Measurements from ENCODE around the gene GET3. TPM values are rescaled to one million over a fixed set of nuclear protein-coding genes. Genes with fewer than 3 reads are reported as not detected.
"Not testable (repeated sequence)": the region's sequence is repeated elsewhere in the genome, so short reads cannot be mapped to it uniquely, and the experiment has no call there.

Gene GET3
- total and polyA plus RNA-seq, 4 experiments from 2014 or later: 30.8 to 114 (median 47.6) TPM

DNA sequence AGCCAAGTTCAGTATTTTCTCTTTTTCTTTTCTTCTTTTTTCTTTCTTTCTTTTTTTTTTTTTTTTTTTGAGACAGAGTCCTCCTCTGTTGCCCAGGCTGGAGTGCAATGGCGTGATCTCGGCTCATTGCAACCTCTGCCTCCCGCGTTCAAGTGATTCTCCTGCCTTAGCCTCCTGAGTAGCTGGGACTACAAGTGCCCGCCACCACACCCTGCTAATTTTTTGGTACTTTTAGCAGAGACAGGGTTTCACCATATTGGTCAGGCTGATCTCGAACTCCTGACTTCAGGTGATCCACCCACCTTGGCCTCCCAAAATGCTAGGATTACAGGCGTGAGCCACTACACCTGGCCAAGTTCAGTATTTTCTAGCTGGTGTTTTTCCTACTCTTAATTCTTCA lies 60.3 kb downstream of the GET3 start:
- H3K27ac Mint-ChIP-seq; H3K9me3 ChIP-seq (ENCODE audit: control insufficient read depth in 1 of 2, low read length in 2 of 2); H3K27me3 Mint-ChIP-seq; H3K4me3 Mint-ChIP-seq; H3K27ac ChIP-seq (ENCODE audit: low read depth, low read length); H3K27me3 ChIP-seq (ENCODE audit: insufficient read depth, low read length); DNase-seq; H3K4me3 ChIP-seq (ENCODE audit: low read length in 2 of 2): not testable (repeated sequence)
- ChIA-PET CTCF (ENCODE audit: partially characterized antibody) (interaction anchor here (0.7 to 17.4 kb wide), 10 partner anchors 8 to 330 kb away, joined by 3 to 906 read pairs (median 4); partner anchors contain the start of genes HOOK2 and RNASEH2A), POLR2A (ENCODE audit: partially characterized antibody) (interaction anchor here (2.6 to 20.0 kb wide), 4 partner anchors 10 to 75 kb away, joined by 11 to 1162 read pairs (median 22); partner anchors contain the start of genes HOOK2 and TNPO2)
- peaks cover 14% of the 10 kb centered on the region for H3K36me3 ChIP-seq (ENCODE audit: insufficient read depth, low read length)
- Mint-ChIP-seq H3K36me3 (peaks cover 7 to 30% of the 10 kb centered on the region in 2 donors), H3K4me1 (peaks cover 30 to 60% (median 40%) of the 10 kb centered on the region in 4 donors), H3K9me3 (peaks cover 0 to 11% (median 0%) of the 10 kb centered on the region in 8 donors)
- H3K4me1 ChIP-seq (ENCODE audit: insufficient read depth, low read length): peaks cover 48% of the 10 kb centered on the region
- intact Hi-C loops (cut with micrococcal nuclease): loop anchor here (2.0 to 5.0 kb wide), 2 partner anchors 50 to 61 kb away; partner anchors contain the start of gene GET3

Small RNA genes lying within 50 kb of the gene (microRNA-seq; reads per million reads assigned to microRNA genes)
- gene MIR5684 (ENCODE audit: borderline microRNAs expressed, borderline number of aligned reads, borderline replicate concordance): not detected

Other genes with a start within 250 kb of the GET3 start
- gene ZNF564, start 186.0 kb upstream of the GET3 start, total RNA-seq: 10 to 100 TPM; 29.2 to 30.6 TPM
- 10 to 100 TPM; 11.2 to 15.3 TPM for gene ZNF564, start 186.0 kb upstream of the GET3 start, polyA plus RNA-seq
- gene ZNF490, start 126.7 kb upstream of the GET3 start, total RNA-seq: 10 to 100 TPM; 10.6 to 11.8 TPM
- gene ZNF490, start 126.7 kb upstream of the GET3 start, polyA plus RNA-seq: 1 to 10 TPM; 2.2 to 4.3 TPM
- 10 to 100 TPM; 46.0 to 46.3 TPM for gene ZNF791, start 126.6 kb upstream of the GET3 start, total RNA-seq
- gene ZNF791, start 126.6 kb upstream of the GET3 start, polyA plus RNA-seq: 10 to 100 TPM; 11.5 to 17.2 TPM
- gene MAN2B1, start 70.8 kb upstream of the GET3 start, total RNA-seq: 100 to 1,000 TPM; 137 to 141 TPM
- gene MAN2B1, start 70.8 kb upstream of the GET3 start, polyA plus RNA-seq: 10 to 100 TPM; 45.0 to 76.4 TPM
- 10 to 100 TPM; 18.3 to 19.3 TPM for gene WDR83, start 70.7 kb upstream of the GET3 start, total RNA-seq
- 10 to 100 TPM in 1 of 2 donors, 1 to 10 TPM in 1; 9.8 to 15.7 TPM for gene WDR83, start 70.7 kb upstream of the GET3 start, polyA plus RNA-seq
- 100 to 1,000 TPM; 195 to 197 TPM for gene DHPS, start 55.6 kb upstream of the GET3 start, total RNA-seq
- gene DHPS, start 55.6 kb upstream of the GET3 start, polyA plus RNA-seq: 10 to 100 TPM; 77.3 to 91.7 TPM
- gene GNG14, start 49.5 kb upstream of the GET3 start, total RNA-seq: not detected
- gene GNG14, start 49.5 kb upstream of the GET3 start, polyA plus RNA-seq: not detected
- gene FBXW9, start 40.9 kb upstream of the GET3 start, total RNA-seq: 1 to 10 TPM; 4.5 to 4.9 TPM
- 1 to 10 TPM; 4.9 to 8.1 TPM for gene FBXW9, start 40.9 kb upstream of the GET3 start, polyA plus RNA-seq
- gene TNPO2, start 13.6 kb upstream of the GET3 start, total RNA-seq: 10 to 100 TPM; 66.0 to 67.2 TPM
- 1 to 10 TPM in 1 of 2 donors, under 1 TPM in 1; 0.60 to 1.8 TPM for gene TNPO2, start 13.6 kb upstream of the GET3 start, polyA plus RNA-seq
- 100 to 1,000 TPM; 199 to 209 TPM for gene TRIR, start 2.8 kb upstream of the GET3 start, total RNA-seq
- 100 to 1,000 TPM; 175 to 243 TPM for gene TRIR, start 2.8 kb upstream of the GET3 start, polyA plus RNA-seq
- gene BEST2, start 14.3 kb downstream of the GET3 start, total RNA-seq: not detected
- not detected for gene BEST2, start 14.3 kb downstream of the GET3 start, polyA plus RNA-seq
- gene HOOK2, start 38.1 kb downstream of the GET3 start, total RNA-seq: 10 to 100 TPM; 23.3 to 24.2 TPM
- 1 to 10 TPM; 2.6 to 3.4 TPM for gene HOOK2, start 38.1 kb downstream of the GET3 start, polyA plus RNA-seq
- gene JUNB, start 54.0 kb downstream of the GET3 start, total RNA-seq: 100 to 1,000 TPM; 103 to 106 TPM
- 1,000 to 10,000 TPM in 1 of 2 donors, 100 to 1,000 TPM in 1; 771 to 3,132 TPM for gene JUNB, start 54.0 kb downstream of the GET3 start, polyA plus RNA-seq
- gene PRDX2, start 64.3 kb downstream of the GET3 start, total RNA-seq: 100 to 1,000 TPM; 116 to 120 TPM
- gene PRDX2, start 64.3 kb downstream of the GET3 start, polyA plus RNA-seq: 100 to 1,000 TPM; 266 to 533 TPM
- 1 to 10 TPM; 2.2 to 3.2 TPM for gene THSD8, start 64.6 kb downstream of the GET3 start, total RNA-seq
- 1 to 10 TPM; 1.5 to 4.4 TPM for gene THSD8, start 64.6 kb downstream of the GET3 start, polyA plus RNA-seq
- gene RNASEH2A, start 69.1 kb downstream of the GET3 start, total RNA-seq: 10 to 100 TPM; 10.5 to 12.6 TPM
- gene RNASEH2A, start 69.1 kb downstream of the GET3 start, polyA plus RNA-seq: 10 to 100 TPM; 16.9 to 23.5 TPM
- not detected for gene RTBDN, start 97.1 kb downstream of the GET3 start, total RNA-seq
- gene RTBDN, start 97.1 kb downstream of the GET3 start, polyA plus RNA-seq: not detected
- not detected for gene MAST1, start 101.0 kb downstream of the GET3 start, total RNA-seq
- gene MAST1, start 101.0 kb downstream of the GET3 start, polyA plus RNA-seq: under 1 TPM in 1 of 2 donors, not detected in 1; 0.48 TPM
- gene DNASE2, start 144.0 kb downstream of the GET3 start, total RNA-seq: 10 to 100 TPM; 31.6 to 32.8 TPM
- gene DNASE2, start 144.0 kb downstream of the GET3 start, polyA plus RNA-seq: 10 to 100 TPM; 55.3 to 81.8 TPM
- gene KLF1, start 149.7 kb downstream of the GET3 start, total RNA-seq: not detected
- gene KLF1, start 149.7 kb downstream of the GET3 start, polyA plus RNA-seq: not detected
- gene GCDH, start 153.7 kb downstream of the GET3 start, total RNA-seq: 10 to 100 TPM; 63.9 to 66.1 TPM
- gene GCDH, start 153.7 kb downstream of the GET3 start, polyA plus RNA-seq: 10 to 100 TPM; 16.5 to 27.4 TPM
- gene SYCE2, start 181.8 kb downstream of the GET3 start, total RNA-seq: under 1 TPM in 1 of 2 experiments, not detected in 1; 0.79 TPM
- gene SYCE2, start 181.8 kb downstream of the GET3 start, polyA plus RNA-seq: not detected
- 10 to 100 TPM; 53.8 to 59.1 TPM for gene FARSA, start 196.2 kb downstream of the GET3 start, total RNA-seq
- 10 to 100 TPM; 63.2 to 68.1 TPM for gene FARSA, start 196.2 kb downstream of the GET3 start, polyA plus RNA-seq
- 100 to 1,000 TPM; 484 to 499 TPM for gene CALR, start 201.1 kb downstream of the GET3 start, total RNA-seq
- gene CALR, start 201.1 kb downstream of the GET3 start, polyA plus RNA-seq: 100 to 1,000 TPM in 1 of 2 donors, 10 to 100 TPM in 1; 87.5 to 151 TPM
- 10 to 100 TPM; 88.6 to 98.4 TPM for gene RAD23A, start 208.4 kb downstream of the GET3 start, total RNA-seq
- gene RAD23A, start 208.4 kb downstream of the GET3 start, polyA plus RNA-seq: 100 to 1,000 TPM in 1 of 2 donors, 10 to 100 TPM in 1; 77.0 to 105 TPM
- 10 to 100 TPM; 14.7 to 17.9 TPM for gene GADD45GIP1, start 219.7 kb downstream of the GET3 start, total RNA-seq
- 10 to 100 TPM; 61.0 to 65.1 TPM for gene GADD45GIP1, start 219.7 kb downstream of the GET3 start, polyA plus RNA-seq
- gene DAND5, start 232.1 kb downstream of the GET3 start, total RNA-seq: not detected
- not detected for gene DAND5, start 232.1 kb downstream of the GET3 start, polyA plus RNA-seq

Measured in CD4-positive, alpha-beta memory T cell (primary cell).